ENCODE measurements around the gene ERG. TPM values are rescaled to one million over a fixed set of nuclear protein-coding genes. Genes with fewer than 3 reads are reported as not detected.

ERG gene
- total and polyA plus RNA-seq, 2 of the 8 experiments (the other 6 are each of a cell fraction or from before 2014, with no cell fraction given): 1.0 to 3.0 TPM

- CTCF ChIA-PET (ENCODE audit: partially characterized antibody): interaction anchor here (0.6 to 1.5 kb wide), 3 partner anchors 12 to 1036 kb away, joined by 3 to 6 read pairs (median 3); no protein-coding TSS in a partner anchor
- DNase-seq (ENCODE audit: low read depth in 1 of 2, low spot score in 2 of 2): no peak
- WGBS, 2 experiments (ENCODE audit: extremely low coverage in 1 of 2, insufficient coverage in 1 of 2, insufficient read length in 1 of 2, insufficient replicate concordance in 2 of 2, low coverage in 1 of 2, low lambda C conversion rate in 2 of 2, missing lambda C conversion rate in 1 of 2): 81% methylated on average over 1 of the region's 1 CpG; no CpG with 5 or more reads in 1 of the 2 experiments
- TF ChIP-seq HDAC2 (IDR thresholded peaks at IDR 0.05; ENCODE audit: borderline replicate concordance in 1 of 2, low read depth in 2 of 2, low read length in 2 of 2) (no peak), RAD21 (IDR thresholded peaks at IDR 0.05 in 1 of 2, conservative IDR thresholded peaks at IDR 0.05 in 1 of 2; ENCODE audit: low read depth in 2 of 2, low read length in 2 of 2) (no peak), GTF2F1 (IDR thresholded peaks at IDR 0.05; ENCODE audit: borderline replicate concordance, low read depth, low read length) (no peak), SIN3A (conservative IDR thresholded peaks at IDR 0.05 in 1 of 2, IDR thresholded peaks at IDR 0.05 in 1 of 2; ENCODE audit: low read depth in 1 of 2, low read length in 2 of 2) (no peak), ASH2L (IDR thresholded peaks at IDR 0.05; ENCODE audit: low read length) (no peak), KDM1A (IDR thresholded peaks at IDR 0.05; ENCODE audit: borderline replicate concordance, low read length) (no peak), TAF1 (IDR thresholded peaks at IDR 0.05; ENCODE audit: low read depth, low read length) (no peak), RXRA (IDR thresholded peaks at IDR 0.05; ENCODE audit: insufficient read depth, low read depth, low read length) (no peak), BACH1 (IDR thresholded peaks at IDR 0.05; ENCODE audit: low read length) (no peak), SIRT6 (IDR thresholded peaks at IDR 0.05; ENCODE audit: low read length) (no peak), SUZ12 (IDR thresholded peaks at IDR 0.05; ENCODE audit: low read length) (no peak), EZH2 (IDR thresholded peaks at IDR 0.05; ENCODE audit: low read depth, low read length, severe bottlenecking) (no peak), POLR2AphosphoS5 (IDR thresholded peaks at IDR 0.05; ENCODE audit: low read depth, low read length) (no peak), RFX5 (IDR thresholded peaks at IDR 0.05; ENCODE audit: borderline replicate concordance, low read depth, low read length) (no peak)
These were observed 102.0 kb downstream of the ERG start for GRCh38 chr21:38396325-38396724.

More at GRCh38 chr21:38396325-38396724, 102.0 kb downstream of the ERG start:
- H3K79me2 ChIP-seq (ENCODE audit: control insufficient read depth in 1 of 2, insufficient read depth in 2 of 2, low read length in 2 of 2): no peaks in the 10 kb centered on the region
- no peaks in the 10 kb centered on the region for H3K23me2 ChIP-seq (ENCODE audit: low read depth, low read length)
- H3K27ac ChIP-seq (ENCODE audit: low read depth, low read length): no peak overlapping the region
- no peak overlapping the region for H2BK5ac ChIP-seq (ENCODE audit: low read depth, low read length)
- no peak overlapping the region for H3K4me3 ChIP-seq (ENCODE audit: extremely low read depth in 1 of 4, insufficient read depth in 2 of 4, low read depth in 3 of 4, low read length in 4 of 4)
- no peak overlapping the region for H4K5ac ChIP-seq (ENCODE audit: insufficient read length, low read depth, low read length)
- no peak overlapping the region for H2BK120ac ChIP-seq (replicated peaks; ENCODE audit: low read depth, low read length)
- no peak overlapping the region for H3K18ac ChIP-seq (ENCODE audit: extremely low read depth, low read length)
- H4K8ac ChIP-seq (ENCODE audit: extremely low read depth, insufficient read depth, low read length): no peak overlapping the region
- no peak overlapping the region for H3K9ac ChIP-seq (replicated peaks in 1 of 4; ENCODE audit: extremely low read depth in 1 of 4, low read depth in 3 of 4, low read length in 3 of 4)
- H3K4me2 ChIP-seq (ENCODE audit: insufficient read depth in 1 of 2, low read depth in 2 of 2, low read length in 2 of 2): no peak overlapping the region
- POLR2A ChIA-PET (ENCODE audit: partially characterized antibody): interaction anchor here (1.2 kb wide), 1 partner anchor 24 kb away, joined by 3 read pairs; no protein-coding TSS in a partner anchor
- H3K4me1 ChIP-seq (replicated peaks in 1 of 4; ENCODE audit: control insufficient read depth in 3 of 4, insufficient read depth in 4 of 4, low read length in 3 of 4): peaks cover 0 to 10% (median 2%) of the 10 kb centered on the region in 4 experiments; a peak in 5 of 7 replicates
- H3K56ac ChIP-seq (replicated peaks; ENCODE audit: insufficient read length, low read depth, low read length): no peak overlapping the region
- no peak overlapping the region for H3K4ac ChIP-seq (replicated peaks; ENCODE audit: insufficient read length, low read depth, low read length)
- H3K14ac ChIP-seq (ENCODE audit: insufficient read length): no peak overlapping the region
- no peak overlapping the region for H2BK20ac ChIP-seq (ENCODE audit: low read length)
- H2BK15ac ChIP-seq (ENCODE audit: low read length): no peak overlapping the region
- no peaks in the 10 kb centered on the region for H3K36me3 ChIP-seq (ENCODE audit: control insufficient read depth in 2 of 4, insufficient read depth in 4 of 4, low read length in 3 of 4)
- no peak overlapping the region for H4K91ac ChIP-seq (replicated peaks; ENCODE audit: insufficient read length, low read length)
- no peak overlapping the region for H2AK5ac ChIP-seq (ENCODE audit: low read depth, low read length)
- H3K27me3 ChIP-seq (replicated peaks in 1 of 4; ENCODE audit: control insufficient read depth in 3 of 4, extremely low read depth in 1 of 4, insufficient read depth in 3 of 4, low read length in 3 of 4): no peaks in the 10 kb centered on the region
- FAIRE-seq: no peak
- no peak overlapping the region for H2BK12ac ChIP-seq (ENCODE audit: low read depth, low read length)
- no peaks in the 10 kb centered on the region for H3K79me1 ChIP-seq (ENCODE audit: low read depth, low read length)
- no peaks in the 10 kb centered on the region for H4K20me1 ChIP-seq (replicated peaks in 1 of 2; ENCODE audit: control insufficient read depth in 1 of 2, insufficient read depth in 2 of 2, low read length in 2 of 2)
- no peaks in the 10 kb centered on the region for H3K9me3 ChIP-seq (ENCODE audit: insufficient read depth in 2 of 2, low read depth in 1 of 2, low read length in 1 of 2)
- H3K23ac ChIP-seq (ENCODE audit: insufficient read length): no peak overlapping the region
- H2AFZ ChIP-seq (ENCODE audit: low read length): no peak overlapping the region

All from H1 (cell line).